Endothelial cell of coronary artery (primary cell): ENCODE results near the gene PCDH15. TPM values are rescaled to one million over a fixed set of nuclear protein-coding genes. Genes with fewer than 3 reads are reported as not detected.

Experiments
- total RNA-seq: library from RNA; depleted of rRNA; stranded (reverse); fragments of >200 nt; gene quantifications from 2 replicates; pipeline ENCODE4 v1.2.3, GENCODE V29; 2014

Gene PCDH15
- total RNA-seq = under 0.01 TPM in 1 of 2 replicates, not detected in the other

DNA sequence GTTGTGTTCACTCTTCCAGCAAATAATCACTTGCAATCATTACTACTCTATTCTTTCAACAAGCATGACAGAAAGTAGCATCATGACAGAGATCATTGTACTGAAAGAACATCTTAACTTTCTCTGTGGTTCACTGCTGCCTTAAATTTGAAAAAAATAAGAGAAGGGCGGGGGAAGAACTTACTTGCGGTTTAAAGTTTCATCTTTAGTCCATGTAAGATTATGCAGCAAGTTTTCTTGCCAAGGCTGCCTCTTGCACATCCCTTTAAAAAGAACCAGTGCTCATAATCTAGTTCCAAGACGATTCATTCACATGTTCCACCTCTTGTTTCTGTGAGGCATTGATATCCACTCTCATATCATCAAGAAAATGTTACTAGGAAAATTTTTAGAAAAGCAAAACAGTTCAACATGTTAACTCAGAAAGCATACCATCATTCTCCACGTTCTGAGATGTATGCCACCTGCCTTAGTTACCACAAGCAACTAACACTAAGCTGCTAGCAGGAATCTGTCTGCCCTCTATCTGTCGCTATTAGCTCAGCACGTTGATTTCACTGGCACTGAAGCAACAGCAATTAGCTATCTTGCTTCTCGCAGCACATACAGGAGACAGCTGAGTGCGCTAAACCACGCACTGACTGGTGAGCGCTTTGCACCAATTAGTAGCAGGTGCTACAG lies at the start of gene PCDH15:
TSS of gene PCDH15 (minus strand) at position 491 of the 681 bp plus-strand sequence. CDS start 136,969 bp downstream, outside the sequence.

